Coronary artery (tissue), 2 donors: ENCODE measurements around the gene PTPRO.

Experiments used
- DNase-seq: peaks from one replicate; pipeline ENCODE4 v3.0.0-alpha.2; 2017; ENCODE audit warnings: low spot score
- H3K27ac ChIP-seq, 2 donors: fragments of 200-600 bp; sonication (generic); one replicate each; pipeline ENCODE4 v1.5.1; 2016 to 2019
- H3K4me3 ChIP-seq: fragments of 200-600 bp; sonication (generic); 2 replicates; pipeline ENCODE4 v1.5.1; 2016; ENCODE audit warnings: mild to moderate bottlenecking, moderate library complexity
- CTCF ChIP-seq: fragments of 200-600 bp; sonication (generic); IDR thresholded peaks from one replicate; pipeline ENCODE4 v1.5.1; 2019; ENCODE audit warnings: antibody characterized with exemption

Gene PTPRO

DNA sequence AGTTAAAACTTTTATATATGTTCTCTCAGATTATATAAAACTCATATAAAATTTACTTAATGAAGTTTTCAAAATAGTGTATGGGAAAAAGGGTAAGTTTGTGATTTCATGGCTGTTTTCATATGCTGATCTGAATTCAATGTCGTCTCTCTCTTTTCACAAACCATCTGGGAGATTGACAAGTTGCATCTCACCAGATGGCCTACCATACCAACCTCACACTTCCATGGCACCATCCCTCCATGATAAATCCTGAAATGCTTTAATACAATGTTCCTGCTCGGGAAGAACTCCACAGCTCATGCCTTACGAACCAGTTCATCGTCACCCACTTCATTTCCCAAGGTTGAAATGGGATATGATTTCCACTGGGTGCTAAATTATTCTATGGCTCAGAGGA, 22.3 kb downstream of the PTPRO start:
- Histone ChIP-seq H3K27ac (no peak overlapping the region), H3K4me3 (no peak overlapping the region)
- TF ChIP-seq CTCF = no peak
- DNase-seq = no peak

DNA sequence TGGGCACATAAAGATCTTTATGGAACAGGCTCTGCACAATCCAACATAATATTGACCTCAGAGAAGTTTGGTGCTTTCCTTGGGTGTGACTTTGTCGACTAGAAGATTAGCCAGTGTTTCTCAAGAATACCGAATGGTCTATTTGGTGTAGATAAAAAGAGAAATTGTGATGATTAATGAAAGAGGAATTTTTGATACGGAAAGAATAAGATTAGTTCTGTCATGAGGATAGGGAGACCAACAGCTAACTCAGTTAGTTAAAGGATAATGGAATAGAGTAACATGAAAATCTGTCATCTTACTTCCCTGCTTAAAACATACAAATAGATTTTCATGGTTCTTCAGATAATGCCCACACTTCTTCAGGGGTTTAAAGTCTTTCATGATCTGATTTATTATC, 24.2 kb downstream of the PTPRO start:
- no peak for DNase-seq
- H3K4me3 ChIP-seq = no peak overlapping the region
- TF ChIP-seq CTCF = no peak
- no peak overlapping the region for H3K27ac ChIP-seq

DNA sequence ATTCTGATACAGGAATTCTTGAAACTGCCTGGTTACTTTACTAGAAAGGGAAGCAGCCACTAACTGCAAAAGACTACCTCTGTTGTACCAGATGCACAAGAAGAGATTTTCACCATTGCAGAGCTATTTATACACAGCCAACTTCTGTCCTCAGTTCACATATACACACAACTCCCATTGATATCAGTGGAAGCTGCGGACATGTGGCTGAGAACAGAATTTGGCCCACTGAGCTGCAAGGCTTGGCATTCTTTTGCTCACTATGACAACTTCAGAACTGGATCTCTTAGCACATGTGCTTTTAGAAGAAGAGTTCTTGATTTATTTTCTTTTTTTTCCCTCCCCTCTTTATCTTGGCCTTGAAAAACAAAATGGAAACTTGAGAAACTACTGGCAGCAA, 28.3 kb downstream of the PTPRO start:
- no peak overlapping the region for H3K27ac ChIP-seq
- H3K4me3 ChIP-seq = no peak overlapping the region
- TF ChIP-seq CTCF = no peak
- DNase-seq = no peak

GRCh38 chr12:15355766-15356165, 33.5 kb downstream of the PTPRO start:
- no peak for TF ChIP-seq CTCF
- Histone ChIP-seq H3K27ac (no peak overlapping the region), H3K4me3 (no peak overlapping the region)
- no peak for DNase-seq

GRCh38 chr12:15356951-15357364, 34.6 kb downstream of the PTPRO start:
- H3K4me3 ChIP-seq = no peak overlapping the region
- H3K27ac ChIP-seq = no peak overlapping the region
- DNase-seq = no peak
- TF ChIP-seq CTCF = no peak

- TF ChIP-seq CTCF = no peak
- DNase-seq = no peak
Observed at GRCh38 chr12:15364221-15365160, 42.2 kb downstream of the PTPRO start.

DNA sequence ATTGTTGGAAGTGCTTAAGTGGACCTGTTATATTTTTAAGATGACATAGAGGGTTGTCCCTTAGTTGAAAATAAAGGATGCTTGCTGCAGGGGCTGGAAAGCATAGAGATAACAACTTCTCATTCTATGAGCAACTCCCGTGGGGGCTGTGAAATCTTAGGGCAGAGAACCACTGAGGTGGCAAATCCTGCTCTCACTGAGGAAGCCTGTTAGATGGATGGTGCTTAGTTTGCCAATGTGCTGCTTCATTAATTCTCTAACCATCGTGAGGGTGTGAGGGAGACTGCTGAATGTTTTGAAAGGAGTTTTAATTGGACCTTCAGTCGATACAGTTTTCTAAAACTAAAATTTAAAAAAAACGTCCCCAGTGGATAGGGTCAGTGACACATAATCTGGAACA, 46.5 kb downstream of the PTPRO start:
- DNase-seq = no peak
- Histone ChIP-seq H3K4me3 (no peak overlapping the region), H3K27ac (no peak overlapping the region)
- no peak for TF ChIP-seq CTCF

More at GRCh38 chr12:15364221-15365160, 42.2 kb downstream of the PTPRO start:
- Histone ChIP-seq H3K4me3 (no peak overlapping the region), H3K27ac (no peak overlapping the region)
